Right atrium auricular region (tissue), 2 donors: ENCODE data around the gene PTGFRN. TPM values are rescaled to one million over a fixed set of nuclear protein-coding genes. Genes with fewer than 3 reads are reported as not detected.

Experiments used
- DNase-seq: peaks from one replicate; pipeline ENCODE4 v3.0.0-alpha.2; 2019; ENCODE audit warnings: low spot score
- H3K27ac ChIP-seq, 2 donors: fragments of 200-600 bp; sonication (generic); 1 replicate in 1 of 2; 2 replicates in 1 of 2; pipeline ENCODE4 v1.5.1; 2016 to 2019
- H3K27me3 ChIP-seq, 2 donors: fragments of 200-600 bp; sonication (generic); one replicate each; pipeline versions ENCODE4 v1.5.1 to v1.6.0; 2017 to 2019
- H3K36me3 ChIP-seq: fragments of 200-600 bp; sonication (generic); one replicate; pipeline ENCODE4 v1.5.1; 2016
- H3K4me1 ChIP-seq, 2 donors: fragments of 200-600 bp; sonication (generic); one replicate each; pipeline versions ENCODE4 v1.5.1 to v1.6.0; 2017 to 2019
- H3K4me3 ChIP-seq, 2 donors: fragments of 200-600 bp; sonication (generic); 1 replicate in 1 of 2; 2 replicates in 1 of 2; pipeline ENCODE4 v1.5.1; 2017 to 2019; ENCODE audit warnings: mild to moderate bottlenecking in 1 of 2, moderate library complexity in 1 of 2
- H3K9me3 ChIP-seq, 2 donors: fragments of 200-600 bp; sonication (generic); one replicate each; pipeline ENCODE4 v1.5.1; 2019
- total RNA-seq, 2 donors: library from RNA; depleted of rRNA; stranded (reverse); fragments of >200 nt; gene quantifications; one replicate each; pipeline ENCODE4 v1.1.0, GENCODE V29; 2016
- TF ChIP-seq, protein P1 (sequence below), 2 donors: fragments of 200-600 bp; sonication (generic); IDR thresholded peaks; one replicate each; pipeline ENCODE4 v1.5.1; 2019; ENCODE audit warnings: antibody characterized with exemption in 2 of 2

Gene PTGFRN
- total RNA-seq, 2 donors from 2014 or later: 129 to 141 TPM

DNA sequence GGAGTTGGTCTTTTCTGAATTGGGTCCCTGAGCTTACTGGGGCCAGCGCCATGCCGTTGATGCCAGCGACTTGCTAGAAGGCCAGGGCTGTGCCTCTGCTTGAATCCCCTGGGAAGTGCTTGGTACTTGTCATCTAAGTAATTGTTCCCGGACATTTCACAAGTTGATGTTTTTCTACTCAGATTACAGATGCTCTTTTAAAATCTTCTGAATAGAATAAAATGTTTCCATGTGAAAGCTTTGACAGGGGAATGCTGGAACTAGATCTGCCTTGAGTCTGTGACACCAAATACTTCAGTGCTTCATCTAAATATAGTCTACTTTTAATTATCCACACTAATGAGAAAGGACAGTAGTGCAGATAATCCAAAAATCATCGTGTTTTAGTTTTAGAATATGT is 38.3 kb downstream of the PTGFRN start:
- H3K36me3 ChIP-seq: peaks cover 14% of the 10 kb centered on the region
- H3K4me1 ChIP-seq: peaks cover 0 to 48% of the 10 kb centered on the region in 2 donors
- no peak for DNase-seq

DNA sequence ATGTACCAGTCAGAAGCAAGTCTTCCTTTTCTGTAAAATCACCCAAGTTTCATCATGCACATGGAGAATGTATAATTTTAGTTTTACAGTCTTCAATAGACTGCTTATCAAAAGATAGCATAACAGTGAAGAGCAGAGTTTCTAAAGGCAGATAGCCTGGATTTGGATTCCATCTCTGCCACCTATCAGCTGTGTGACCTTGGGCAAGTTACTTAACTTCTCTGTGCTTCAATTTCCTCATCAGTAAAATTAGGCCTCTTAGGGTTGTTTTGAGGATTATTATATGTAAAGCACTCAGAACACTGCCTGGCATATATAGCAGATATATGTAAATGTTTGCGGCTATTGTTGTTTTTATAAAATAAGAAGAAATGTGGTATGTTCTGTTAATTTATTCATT is 38.9 kb downstream of the PTGFRN start:
- no peak overlapping the region for H3K4me3 ChIP-seq
- peaks cover 0 to 48% of the 10 kb centered on the region in 2 donors for H3K4me1 ChIP-seq
- H3K36me3 ChIP-seq: peaks cover 8% of the 10 kb centered on the region
- H3K27ac ChIP-seq: peak overlapping the region; percentile 30 to 89
- no peaks in the 10 kb centered on the region for H3K9me3 ChIP-seq
- H3K27me3 ChIP-seq: no peaks in the 10 kb centered on the region
- TF ChIP-seq, protein P1, sequence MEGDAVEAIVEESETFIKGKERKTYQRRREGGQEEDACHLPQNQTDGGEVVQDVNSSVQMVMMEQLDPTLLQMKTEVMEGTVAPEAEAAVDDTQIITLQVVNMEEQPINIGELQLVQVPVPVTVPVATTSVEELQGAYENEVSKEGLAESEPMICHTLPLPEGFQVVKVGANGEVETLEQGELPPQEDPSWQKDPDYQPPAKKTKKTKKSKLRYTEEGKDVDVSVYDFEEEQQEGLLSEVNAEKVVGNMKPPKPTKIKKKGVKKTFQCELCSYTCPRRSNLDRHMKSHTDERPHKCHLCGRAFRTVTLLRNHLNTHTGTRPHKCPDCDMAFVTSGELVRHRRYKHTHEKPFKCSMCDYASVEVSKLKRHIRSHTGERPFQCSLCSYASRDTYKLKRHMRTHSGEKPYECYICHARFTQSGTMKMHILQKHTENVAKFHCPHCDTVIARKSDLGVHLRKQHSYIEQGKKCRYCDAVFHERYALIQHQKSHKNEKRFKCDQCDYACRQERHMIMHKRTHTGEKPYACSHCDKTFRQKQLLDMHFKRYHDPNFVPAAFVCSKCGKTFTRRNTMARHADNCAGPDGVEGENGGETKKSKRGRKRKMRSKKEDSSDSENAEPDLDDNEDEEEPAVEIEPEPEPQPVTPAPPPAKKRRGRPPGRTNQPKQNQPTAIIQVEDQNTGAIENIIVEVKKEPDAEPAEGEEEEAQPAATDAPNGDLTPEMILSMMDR (IDR thresholded peaks at IDR 0.05): no peak
- DNase-seq: no peak

More for the DNA sequence above, 38.3 kb downstream of the PTGFRN start:
- TF ChIP-seq, protein P1 (IDR thresholded peaks at IDR 0.05): no peak
- Histone ChIP-seq H3K27ac (peak overlapping the region; percentile 30 to 89), H3K4me3 (no peak overlapping the region), H3K27me3 (no peaks in the 10 kb centered on the region), H3K9me3 (no peaks in the 10 kb centered on the region)

DNA sequence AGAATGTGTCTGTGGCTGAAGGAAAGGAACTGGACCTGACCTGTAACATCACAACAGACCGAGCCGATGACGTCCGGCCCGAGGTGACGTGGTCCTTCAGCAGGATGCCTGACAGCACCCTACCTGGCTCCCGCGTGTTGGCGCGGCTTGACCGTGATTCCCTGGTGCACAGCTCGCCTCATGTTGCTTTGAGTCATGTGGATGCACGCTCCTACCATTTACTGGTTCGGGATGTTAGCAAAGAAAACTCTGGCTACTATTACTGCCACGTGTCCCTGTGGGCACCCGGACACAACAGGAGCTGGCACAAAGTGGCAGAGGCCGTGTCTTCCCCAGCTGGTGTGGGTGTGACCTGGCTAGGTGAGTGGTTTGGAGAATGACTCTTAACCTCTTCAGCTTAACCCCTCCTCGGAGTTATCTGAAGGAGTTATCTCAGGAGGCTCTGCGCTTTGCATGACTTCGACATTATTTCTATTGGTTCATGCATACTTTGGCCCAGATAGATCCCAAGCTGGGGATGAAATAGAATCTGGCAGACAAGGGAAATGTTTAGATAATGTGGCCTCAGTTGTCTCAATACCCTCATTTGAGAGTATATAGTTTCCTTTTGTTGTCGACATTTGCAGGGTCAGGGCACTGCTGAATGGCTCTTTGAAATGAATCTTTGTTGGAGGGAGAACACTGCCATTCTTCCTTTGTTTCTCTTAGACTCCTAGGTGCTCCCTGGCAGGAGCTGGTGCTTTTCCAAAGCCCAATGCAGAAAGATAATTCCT is 39.7 kb downstream of the PTGFRN start:
- Histone ChIP-seq H3K4me3 (no peak overlapping the region), H3K27me3 (no peaks in the 10 kb centered on the region), H3K27ac (peak overlapping the region; percentile 78 to 89), H3K4me1 (peaks cover 0 to 53% of the 10 kb centered on the region in 2 donors), H3K36me3 (peaks cover 6% of the 10 kb centered on the region), H3K9me3 (no peaks in the 10 kb centered on the region)
- no peak for DNase-seq
- TF ChIP-seq, protein P1 (IDR thresholded peaks at IDR 0.05): no peak

DNA sequence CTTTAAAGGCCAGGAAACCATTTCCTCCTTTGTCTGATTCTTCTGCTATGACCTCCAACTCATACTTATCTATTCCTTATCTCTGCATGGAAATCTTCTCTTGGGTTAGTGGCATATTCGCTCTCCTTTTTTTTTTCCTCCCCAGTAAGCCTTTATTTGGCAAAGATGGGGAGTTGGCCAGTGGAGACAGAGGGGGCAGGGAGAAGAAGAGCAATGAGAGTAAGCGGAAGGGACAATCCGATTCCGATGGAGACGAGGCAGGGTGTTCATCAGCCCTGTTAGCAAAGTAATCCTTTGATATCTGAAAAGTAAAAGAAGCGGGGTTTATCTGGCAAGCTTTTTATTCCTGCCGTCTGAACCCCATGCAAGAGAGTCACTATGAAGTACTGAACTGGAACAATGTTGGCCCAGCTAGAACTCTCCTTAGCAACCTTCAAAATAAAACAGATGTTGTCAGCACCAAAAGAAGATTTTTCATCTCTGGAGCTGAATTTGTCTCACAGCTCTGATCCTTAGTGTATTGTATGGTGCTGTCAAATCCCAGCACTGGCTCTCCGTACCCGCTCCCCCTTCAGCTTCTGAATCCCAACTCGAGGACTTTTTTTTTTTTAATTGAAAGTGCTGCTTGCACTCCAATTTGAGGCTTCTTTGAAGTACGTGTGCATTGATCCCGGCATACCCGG is 40.9 kb downstream of the PTGFRN start:
- Histone ChIP-seq H3K9me3 (no peaks in the 10 kb centered on the region), H3K27ac (peak overlapping the region; percentile 78 to 89), H3K36me3 (peaks cover 6% of the 10 kb centered on the region), H3K27me3 (no peaks in the 10 kb centered on the region), H3K4me3 (peak overlapping the region in 1 of 2 donors; percentile 25), H3K4me1 (peaks cover 0 to 60% of the 10 kb centered on the region in 2 donors)
- DNase-seq: no peak
- TF ChIP-seq, protein P1 (IDR thresholded peaks at IDR 0.05): no peak

DNA sequence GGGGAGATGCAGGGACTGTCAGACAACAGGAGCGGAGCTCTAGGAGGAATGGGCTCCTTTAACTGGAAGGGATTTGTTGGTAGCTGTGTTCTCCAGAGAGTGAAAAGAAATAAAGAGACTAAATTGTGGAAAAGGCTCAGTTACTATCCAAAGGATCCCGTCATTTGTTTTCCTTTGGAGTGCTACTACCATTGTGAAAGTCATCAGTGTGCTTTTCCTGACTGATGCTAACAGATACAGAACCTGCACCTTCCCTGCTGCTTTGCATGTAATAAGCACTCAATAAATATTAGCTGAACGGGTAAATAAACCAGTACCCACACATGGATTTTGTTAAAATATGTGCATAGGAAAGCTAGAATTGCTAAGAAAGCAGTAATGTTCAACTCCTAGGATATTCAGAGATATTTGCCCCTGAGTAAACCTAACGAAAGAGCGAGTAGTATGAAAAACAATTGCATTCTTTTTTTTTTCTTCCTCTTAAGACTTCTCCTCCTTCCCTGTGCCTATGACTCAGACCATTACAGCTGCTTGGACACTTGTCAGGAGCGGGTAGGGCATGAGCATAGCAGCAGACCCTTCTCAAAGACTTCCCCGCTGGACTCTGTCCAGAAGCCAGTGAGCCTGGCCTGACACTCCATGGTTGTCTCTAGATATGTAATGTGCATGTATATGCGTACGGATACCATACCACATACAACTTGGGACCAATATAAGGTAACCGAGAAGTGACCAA is 41.7 kb downstream of the PTGFRN start:
- TF ChIP-seq, protein P1 (IDR thresholded peaks at IDR 0.05): no peak
- no peaks in the 10 kb centered on the region for H3K9me3 ChIP-seq
- no peaks in the 10 kb centered on the region for H3K27me3 ChIP-seq
- peak overlapping the region; percentile 78 to 89 for H3K27ac ChIP-seq
- H3K4me3 ChIP-seq: peak overlapping the region in 1 of 2 donors; percentile 25
- H3K4me1 ChIP-seq: peaks cover 0 to 60% of the 10 kb centered on the region in 2 donors
- peaks cover 6% of the 10 kb centered on the region for H3K36me3 ChIP-seq
- DNase-seq: no peak
